K562 (cell line): ENCODE results near the gene SORBS2. TPM values are rescaled to one million over a fixed set of nuclear protein-coding genes. Genes with fewer than 3 reads are reported as not detected.

ENCODE experiments used
- ATAC-seq: fragments of 200-7000 bp; cut with Tn5 transposase; 3 replicates; pipeline ENCODE4 v1.9.1; 2020; ENCODE audit warnings: moderate library complexity
- BruUV-seq: library from RNA; stranded (reverse); fragments of 400-500 nt; replicated peaks from 2 replicates; lab custom pipeline; 2021; lab: Mats Ljungman, UMichigan
- CTCF ChIA-PET: fragments of 300-600 bp; formaldehyde crosslinking; extraction: SDS; loops from one replicate; lab custom pipeline; 2021; ENCODE audit warnings: low intra/inter-chr PET ratio; lab: Yijun Ruan, JAX
- POLR2A ChIA-PET: fragments of 300-600, 350-650 bp; sonication (Branson Sonifier 250); formaldehyde crosslinking; extraction: SDS; loops from one replicate; lab custom pipeline; 2021; ENCODE audit warnings: antibody characterized with exemption, inconsistent platforms; lab: Yijun Ruan, JAX
- DNase-seq, 4 experiments: peaks; one replicate each; pipeline versions ENCODE4 v3.0.0 to v3.0.0-alpha.2; 2011 to 2018; ENCODE audit warnings: low spot score in 3 of 4, mixed read lengths in 3 of 4; ENCODE audit errors: extremely low read depth in 1 of 4
- FAIRE-seq: peaks from 2 replicates; lab custom pipeline; 2011; peaks lifted over from hg19 to GRCh38; lab: Jason Lieb, UNC
- H2AFZ ChIP-seq: 2 replicates; pipeline ENCODE4 v1.6.0; 2011; ENCODE audit warnings: low read depth, low read length, control low read depth, inconsistent platforms
- H3K27ac ChIP-seq: fragments of 200-600 bp; 3 replicates; pipeline ENCODE4 v1.8.0; 2011; ENCODE audit warnings: low read depth, mild to moderate bottlenecking, control low read depth, inconsistent platforms, low read length, moderate library complexity, mixed read lengths; ENCODE audit errors: extremely low read depth
- H3K27me3 ChIP-seq, 2 experiments: fragments of 300-600 bp in 1 of 2; 2 replicates in 1 of 2; 3 replicates in 1 of 2; pipeline versions ENCODE4 v1.6.0 to v1.8.0; 2011; ENCODE audit warnings: inconsistent platforms in 2 of 2, low read length in 2 of 2, mild to moderate bottlenecking in 1 of 2, mixed read lengths in 1 of 2, moderate library complexity in 1 of 2; ENCODE audit not compliant: control insufficient read depth in 2 of 2, insufficient read depth in 2 of 2
- H3K36me3 ChIP-seq: fragments of 300-600 bp; 3 replicates; pipeline ENCODE4 v1.8.0; 2011; ENCODE audit warnings: mild to moderate bottlenecking, low read length, inconsistent platforms; ENCODE audit not compliant: control insufficient read depth, insufficient read depth
- H3K4me1 ChIP-seq, 2 experiments: fragments of 200-600 bp in 1 of 2; replicated peaks in 1 of 2; 2 replicates in 1 of 2; 3 replicates in 1 of 2; pipeline versions ENCODE4 v1.5.1 to v1.8.0; 2011; ENCODE audit warnings: inconsistent platforms in 2 of 2, low read length in 2 of 2, mild to moderate bottlenecking in 1 of 2, mixed read lengths in 1 of 2, moderate library complexity in 1 of 2; ENCODE audit not compliant: control insufficient read depth in 2 of 2, insufficient read depth in 2 of 2
- H3K4me2 ChIP-seq: 2 replicates; pipeline ENCODE4 v1.6.1; 2011; ENCODE audit warnings: low read length, control low read depth, inconsistent platforms, mixed read lengths; ENCODE audit not compliant: insufficient read depth
- H3K4me3 ChIP-seq: fragments of 200-600 bp; sonication (generic), shearing (Covaris generic); 2 replicates; pipeline ENCODE4 v1.5.1; 2016; ENCODE audit warnings: control low read depth, inconsistent platforms
- H3K79me2 ChIP-seq: fragments of 200-600 bp; 3 replicates; pipeline ENCODE4 v1.8.0; 2011; ENCODE audit warnings: low read length, inconsistent platforms; ENCODE audit not compliant: control insufficient read depth, insufficient read depth
- H3K9ac ChIP-seq, 2 experiments: 2 replicates each; pipeline versions ENCODE4 v1.6.0 to v1.6.1; 2011; ENCODE audit warnings: low read depth in 2 of 2, low read length in 2 of 2, control low read depth in 1 of 2, inconsistent platforms in 1 of 2, mild to moderate bottlenecking in 1 of 2, mixed read lengths in 1 of 2; ENCODE audit not compliant: insufficient read depth in 1 of 2
- H3K9me1 ChIP-seq: one replicate; pipeline ENCODE4 v1.6.0; 2011; ENCODE audit warnings: inconsistent platforms, mild to moderate bottlenecking, low read length, moderate library complexity; ENCODE audit not compliant: control insufficient read depth, insufficient read depth
- H3K9me3 ChIP-seq: replicated peaks from 2 replicates; pipeline ENCODE4 v1.5.1; 2011; ENCODE audit warnings: low read depth, low read length, inconsistent platforms; ENCODE audit not compliant: control insufficient read depth, insufficient read depth
- H4K20me1 ChIP-seq: replicated peaks from 2 replicates; pipeline ENCODE4 v1.6.1; 2011; ENCODE audit warnings: low read length, inconsistent platforms, mixed read lengths; ENCODE audit not compliant: control insufficient read depth, insufficient read depth
- CXXC5 ChIP-seq: fragments of 250-450 bp; sonication (Bioruptor Pico); IDR thresholded peaks from 2 replicates; pipeline ENCODE4 v1.8.0; 2022; ENCODE audit warnings: inconsistent platforms, mild to moderate bottlenecking, moderate library complexity
- GATA2 ChIP-seq: sonication (generic); formaldehyde crosslinking; IDR thresholded peaks from 2 replicates; pipeline ENCODE4 v1.4.0; 2020; ENCODE audit warnings: mild to moderate bottlenecking, missing genetic modification reagents
- GATAD2B ChIP-seq: fragments of 450-650 bp; IDR thresholded peaks from 2 replicates; pipeline ENCODE4 v1.6.1; 2017; ENCODE audit warnings: mild to moderate bottlenecking, borderline replicate concordance
- HLTF ChIP-seq: fragments of 450-650 bp; IDR thresholded peaks from 2 replicates; pipeline ENCODE4 v1.6.1; 2016
- LEF1 ChIP-seq: fragments of 450-650 bp; IDR thresholded peaks from 2 replicates; pipeline ENCODE4 v1.6.1; 2016; ENCODE audit warnings: mild to moderate bottlenecking
- MGA ChIP-seq: fragments of 450-650 bp; IDR thresholded peaks from 2 replicates; pipeline ENCODE4 v1.6.1; 2016; ENCODE audit warnings: mild to moderate bottlenecking, moderate library complexity
- NUFIP1 ChIP-seq: fragments of 450-650 bp; IDR thresholded peaks from 2 replicates; pipeline ENCODE4 v1.6.1; 2018; ENCODE audit not compliant: partially characterized antibody
- PHTF2 ChIP-seq: fragments of 250-450 bp; sonication (Bioruptor Pico); IDR thresholded peaks from 2 replicates; pipeline ENCODE4 v1.5.0; 2021; ENCODE audit warnings: mild to moderate bottlenecking
- SMARCB1 ChIP-seq: IDR thresholded peaks from 2 replicates; pipeline ENCODE4 v1.6.1; 2011; ENCODE audit warnings: improper control_type of control experiment, low read depth; ENCODE audit not compliant: insufficient read length
- SNRNP70 ChIP-seq: fragments of 200-400 bp; formaldehyde crosslinking; optimal IDR thresholded peaks from 2 replicates; pipeline ENCODE3; 2017; ENCODE audit warnings: low read depth, low read length
- SUPT5H ChIP-seq: fragments of 450-650 bp; IDR thresholded peaks from 2 replicates; pipeline ENCODE4 v1.6.1; 2016
- TCFL5 ChIP-seq: fragments of 250-450 bp; sonication (Bioruptor Pico); conservative IDR thresholded peaks from 2 replicates; pipeline ENCODE4 v1.6.1; 2021; ENCODE audit warnings: mild to moderate bottlenecking, moderate library complexity, matching md5 sums
- ZNF140 ChIP-seq: fragments of 250-450 bp; sonication (Bioruptor Pico); IDR thresholded peaks from 2 replicates; pipeline ENCODE4 v1.8.0; 2021; ENCODE audit warnings: moderate library complexity, mild to moderate bottlenecking, inconsistent platforms
- ZNF77 ChIP-seq: fragments of 250-450 bp; sonication (Bioruptor Pico); IDR thresholded peaks from 2 replicates; pipeline ENCODE4 v1.5.0; 2020
- WGBS: fragments of 100-300 bp; shearing (Covaris generic); methylation state at CpG from one replicate; pipeline ENCODE4 v1.1.6; 2016; ENCODE audit warnings: low coverage, mixed read lengths; ENCODE audit not compliant: insufficient coverage; ENCODE audit errors: missing lambda C conversion rate; 5-methylcytosine and 5-hydroxymethylcytosine counted together
- in situ Hi-C: fragments of 300-500 bp; cut with MboI; formaldehyde crosslinking; loops from 4 replicates; pipeline ENCODE4 v1.15.0; 2018; ENCODE audit warnings: inconsistent platforms, mixed read lengths
- intact Hi-C: fragments of 100-400 bp; cut with micrococcal nuclease; formaldehyde crosslinking; loops from 2 replicates; pipeline ENCODE4 v1.14.2; 2022
- polyA plus RNA-seq, 8 experiments: library from polyadenylated mRNA; depleted of rRNA in 4 of 8; stranded (reverse) in 5 of 8; unstranded in 3 of 8; fragments of >200 nt; fragmentation: Nextera tagmentation in 2 of 8; fragmentation: Illumina TruSeq in 1 of 8; extraction: Ambion mirVana in 2 of 8; extraction: Trizol in 1 of 8; gene quantifications; 2 replicates each; pipeline versions ENCODE4 v1.2.1 to v1.2.3, GENCODE V29; 2011 to 2014; ENCODE audit warnings: inconsistent platforms in 1 of 8, missing spikeins in 1 of 8
- total RNA-seq, 7 experiments: library from RNA; depleted of rRNA in 6 of 7; stranded (reverse); fragments of >200 nt in 6 of 7; fragmentation: Illumina TruSeq in 2 of 7; extraction: Trizol in 2 of 7; gene quantifications; 2 replicates each; pipeline versions ENCODE4 v1.2.1 to v1.2.3, GENCODE V29; 2011 to 2021; ENCODE audit warnings: low replicate concordance in 1 of 7

SORBS2 gene
- total and polyA plus RNA-seq, 9 of the 15 experiments (the other 6 are each of a cell fraction or from before 2014, with no cell fraction given): 0.29 TPM; not detected in 8

- Histone ChIP-seq H3K9ac (no peak overlapping the region), H3K79me2 (no peaks in the 10 kb centered on the region), H3K9me1 (no peaks in the 10 kb centered on the region), H2AFZ (no peak overlapping the region), H3K27me3 (peaks cover 18 to 41% of the 10 kb centered on the region in 2 experiments), H3K4me3 (no peak overlapping the region), H3K27ac (no peak overlapping the region), H3K4me1 (no peaks in the 10 kb centered on the region), H3K4me2 (no peak overlapping the region), H3K36me3 (no peaks in the 10 kb centered on the region), H3K9me3 (no peaks in the 10 kb centered on the region), H4K20me1 (no peaks in the 10 kb centered on the region)
- CTCF ChIA-PET: no interaction called here
- intact Hi-C loops: no loop called here
- in situ Hi-C loops: no loop called here
- BruUV-seq: no TSS peak
- ATAC-seq: no peak
- WGBS: 2% methylated on average over 44 of the region's 46 CpGs
- DNase-seq: no peak
- FAIRE-seq: no peak
- POLR2A ChIA-PET: no interaction called here
- TF ChIP-seq TCFL5 (CRISPR knock-in tag) (no peak), ZNF140 (no peak), HLTF (no peak), SNRNP70 (no peak), LEF1 (no peak), NUFIP1 (no peak), PHTF2 (CRISPR knock-in tag) (no peak), SUPT5H (no peak), MGA (no peak), GATAD2B (no peak), SMARCB1 (no peak), GATA2 (CRISPR knock-in tag) (no peak), ZNF77 (CRISPR knock-in tag) (no peak), CXXC5 (CRISPR knock-in tag) (no peak)
These were observed 188.3 kb downstream of the SORBS2 start for GRCh38 chr4:185623444-185624258.
